Panc1 (cell line): ENCODE measurements around the gene LIPC. TPM values are rescaled to one million over a fixed set of nuclear protein-coding genes. Genes with fewer than 3 reads are reported as not detected.

Source experiments
- ATAC-seq: fragments of 200-7000 bp; cut with Tn5 transposase; 2 replicates; pipeline ENCODE4 v1.9.1; 2020; ENCODE audit warnings: mild to moderate bottlenecking, moderate library complexity
- BruUV-seq: library from RNA; stranded (reverse); fragments of 400-500 nt; replicated peaks from 2 replicates; lab custom pipeline; 2021; lab: Mats Ljungman, UMichigan
- CTCF ChIA-PET: fragments of 300-600 bp; sonication (Branson Sonifier 250); formaldehyde crosslinking; loops from one replicate; lab custom pipeline; 2022; ENCODE audit warnings: antibody characterized with exemption; lab: Charles Lee
- POLR2A ChIA-PET: fragments of 300-600 bp; sonication (Branson Sonifier 250); formaldehyde crosslinking; loops from one replicate; lab custom pipeline; 2022; ENCODE audit warnings: antibody characterized with exemption; lab: Charles Lee
- DNase-seq: peaks from one replicate; pipeline ENCODE4 v3.0.0-alpha.2; 2010; ENCODE audit warnings: low read depth, low spot score
- H3K27ac ChIP-seq: 2 replicates; pipeline ENCODE4 v1.5.1; 2011; ENCODE audit warnings: mild to moderate bottlenecking, low read length, inconsistent platforms
- H3K27me3 ChIP-seq: fragments of 200-500 bp; sonication (Bioruptor generic); 2 replicates; pipeline ENCODE4 v1.6.0; 2014; ENCODE audit warnings: low read length, inconsistent platforms; ENCODE audit not compliant: control insufficient read depth, insufficient read depth
- H3K36me3 ChIP-seq: fragments of 200-500 bp; sonication (Bioruptor generic); 2 replicates; pipeline ENCODE4 v1.5.1; 2014; ENCODE audit warnings: inconsistent platforms, mild to moderate bottlenecking, low read length, moderate library complexity; ENCODE audit not compliant: control insufficient read depth, insufficient read depth
- H3K4me1 ChIP-seq: 2 replicates; pipeline ENCODE4 v1.5.1; 2011; ENCODE audit warnings: inconsistent platforms, mild to moderate bottlenecking, low read length, moderate library complexity; ENCODE audit not compliant: control insufficient read depth, insufficient read depth
- H3K4me3 ChIP-seq, 2 experiments: 2 replicates each; pipeline ENCODE4 v1.5.1; 2011 to 2012; ENCODE audit warnings: low read depth in 2 of 2, low read length in 2 of 2, mild to moderate bottlenecking in 2 of 2, inconsistent platforms in 1 of 2, moderate library complexity in 1 of 2
- H3K9me3 ChIP-seq: fragments of 200-500 bp; sonication (Bioruptor generic); 2 replicates; pipeline ENCODE4 v1.5.1; 2014; ENCODE audit warnings: low read depth, mild to moderate bottlenecking, inconsistent platforms, low read length, moderate library complexity; ENCODE audit not compliant: control insufficient read depth, insufficient read depth
- CTCF ChIP-seq: fragments of 450-650 bp; IDR thresholded peaks from 2 replicates; pipeline ENCODE4 v1.5.1; 2017; ENCODE audit warnings: mild to moderate bottlenecking
- POLR2AphosphoS5 ChIP-seq: IDR thresholded peaks from 2 replicates; pipeline ENCODE4 v1.6.1; 2012; ENCODE audit warnings: mild to moderate bottlenecking, low read depth, low read length, moderate library complexity
- REST ChIP-seq, 2 experiments: IDR thresholded peaks; 2 replicates each; pipeline ENCODE4 v1.6.1; 2011 to 2012; ENCODE audit warnings: low read depth in 2 of 2, control low read depth in 1 of 2, low read length in 1 of 2, mild to moderate bottlenecking in 1 of 2, moderate library complexity in 1 of 2; ENCODE audit not compliant: insufficient read depth in 1 of 2
- SIN3A ChIP-seq: IDR thresholded peaks from 2 replicates; pipeline ENCODE4 v1.6.1; 2012; ENCODE audit warnings: low read depth, mild to moderate bottlenecking, low read length, moderate library complexity, borderline replicate concordance; ENCODE audit not compliant: insufficient read depth
- TCF7L2 ChIP-seq: IDR thresholded peaks from 2 replicates; pipeline ENCODE4 v1.6.1; 2011; ENCODE audit warnings: mild to moderate bottlenecking, low read depth, low read length, inconsistent platforms
- in situ Hi-C: cut with HindIII; loops from 2 replicates; pipeline ENCODE4 v1.10.0; 2016; ENCODE audit warnings: low sequenced_read_pairs, low pct_unique_long_range_greater_than_20kb
- intact Hi-C: fragments of 100-400 bp; cut with micrococcal nuclease; formaldehyde crosslinking; loops from one replicate; pipeline ENCODE4 v1.10.0; 2022; ENCODE audit not compliant: unreplicated experiment
- total RNA-seq: library from RNA; stranded (reverse); gene quantifications from one replicate; pipeline ENCODE4 v1.2.1, GENCODE V29; 2021; ENCODE audit not compliant: unreplicated experiment

The LIPC gene
- total RNA-seq, 1 experiment from 2014 or later = not detected

DNA sequence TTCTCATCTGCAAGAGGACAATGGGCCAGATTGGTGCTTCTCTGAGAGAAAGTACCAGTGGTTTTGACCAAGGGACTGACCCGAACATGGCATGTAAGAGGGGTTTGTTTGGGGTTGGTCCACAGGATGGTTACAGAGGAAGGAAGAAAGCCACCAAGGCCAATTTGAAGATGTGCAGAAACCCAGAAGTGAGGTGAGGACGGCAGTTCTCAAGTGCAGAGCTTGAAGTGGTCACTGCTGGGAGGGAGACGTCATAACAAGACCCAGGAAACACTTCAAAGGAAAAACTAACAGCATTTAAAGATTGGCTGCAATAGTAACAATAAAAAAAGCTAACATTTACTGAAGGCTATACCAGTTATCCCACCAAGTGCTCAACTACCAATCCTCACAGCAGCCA is 29.1 kb downstream of the LIPC start:
- in situ Hi-C loops (no loop called here), intact Hi-C loops (no loop called here)
- TF ChIP-seq CTCF = no peak
- no peak for TF ChIP-seq SIN3A
- no peak for TF ChIP-seq REST (IDR thresholded peaks at IDR 0.05; ENCODE audit: insufficient read depth in 1 of 2, low read depth in 2 of 2, low read length in 1 of 2)
- no peak for TF ChIP-seq POLR2AphosphoS5
- no peak for TF ChIP-seq TCF7L2
- no peaks in the 10 kb centered on the region for H3K27me3 ChIP-seq
- no peak for ATAC-seq
- POLR2A ChIA-PET = no interaction called here
- BruUV-seq = no TSS peak
- H3K4me1 ChIP-seq = peaks cover 3% of the 10 kb centered on the region; the same call in 1 of the 2 replicates
- H3K9me3 ChIP-seq = no peaks in the 10 kb centered on the region
- H3K4me3 ChIP-seq = no peak overlapping the region
- no peak for DNase-seq
- H3K27ac ChIP-seq = no peak overlapping the region
- CTCF ChIA-PET = no interaction called here
- no peaks in the 10 kb centered on the region for H3K36me3 ChIP-seq

- in situ Hi-C loops = no loop called here
- H3K4me1 ChIP-seq = peaks cover 3% of the 10 kb centered on the region; the same call in 1 of the 2 replicates
Observed at GRCh38 chr15:58462547-58462946, 30.8 kb downstream of the LIPC start.

More at GRCh38 chr15:58462547-58462946, 30.8 kb downstream of the LIPC start:
- H3K9me3 ChIP-seq = no peaks in the 10 kb centered on the region
- H3K27ac ChIP-seq = no peak overlapping the region
- intact Hi-C loops = no loop called here
- ChIA-PET CTCF (no interaction called here), POLR2A (no interaction called here)
- H3K4me3 ChIP-seq = no peak overlapping the region
- H3K36me3 ChIP-seq = no peaks in the 10 kb centered on the region
- H3K27me3 ChIP-seq = no peaks in the 10 kb centered on the region
- ATAC-seq = 0 out of 2 replicates have a peak, but pooled peaks have one; percentile 39
- no peak for TF ChIP-seq TCF7L2
- no peak for TF ChIP-seq POLR2AphosphoS5
- TF ChIP-seq CTCF = no peak
- TF ChIP-seq SIN3A = no peak
- no peak for TF ChIP-seq REST (IDR thresholded peaks at IDR 0.05; ENCODE audit: insufficient read depth in 1 of 2, low read depth in 2 of 2, low read length in 1 of 2)
- BruUV-seq = no TSS peak
- DNase-seq = no peak
